Peyer's patch (tissue), 4 donors: ENCODE measurements around the gene NOS1AP.

Source experiments
- POLR2A ChIP-seq, 2 donors: fragments of 450-650 bp; IDR thresholded peaks; one replicate each; pipeline ENCODE4 v1.5.1; 2017; ENCODE audit warnings: antibody characterized with exemption in 2 of 2, mild to moderate bottlenecking in 2 of 2, moderate library complexity in 2 of 2
- TF ChIP-seq, protein P1 (sequence below), 6 experiments: fragments of 450-650 bp in 4 of 6; fragments of 200-600 bp in 2 of 6; sonication (generic) in 1 of 6; IDR thresholded peaks; one replicate each; pipeline ENCODE4 v1.5.1; 2017 to 2019; ENCODE audit warnings: antibody characterized with exemption in 6 of 6, mild to moderate bottlenecking in 3 of 6, moderate library complexity in 1 of 6

DNA sequence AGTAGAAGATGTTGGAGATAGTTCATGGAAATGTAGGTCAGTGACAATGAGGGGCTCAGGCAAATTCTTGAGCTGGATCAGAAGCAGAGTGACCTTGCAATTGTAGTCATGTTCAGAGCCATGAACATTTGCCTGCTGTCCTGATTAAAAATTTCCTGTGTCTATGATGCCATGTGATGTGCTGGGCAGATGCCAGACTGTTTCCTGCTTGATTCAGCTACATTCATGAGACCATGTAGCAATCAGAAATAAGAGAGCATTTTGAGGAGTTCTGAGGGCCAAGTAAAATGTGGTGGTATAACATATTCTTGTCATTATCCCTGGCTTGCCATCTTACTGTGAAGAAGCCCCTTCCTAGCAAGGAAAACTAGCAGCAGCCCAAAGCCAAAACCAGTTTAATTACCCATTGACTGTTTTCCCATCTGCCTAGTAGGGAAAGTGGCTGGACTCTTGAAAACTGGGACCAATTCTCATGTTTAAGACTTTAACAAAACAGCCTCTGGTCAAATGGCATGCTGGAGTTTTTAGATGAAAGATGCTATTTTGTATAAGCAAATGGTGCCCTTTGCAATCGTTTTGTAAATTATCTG is 118.3 kb downstream of the NOS1AP start:
- TF ChIP-seq, protein P1, sequence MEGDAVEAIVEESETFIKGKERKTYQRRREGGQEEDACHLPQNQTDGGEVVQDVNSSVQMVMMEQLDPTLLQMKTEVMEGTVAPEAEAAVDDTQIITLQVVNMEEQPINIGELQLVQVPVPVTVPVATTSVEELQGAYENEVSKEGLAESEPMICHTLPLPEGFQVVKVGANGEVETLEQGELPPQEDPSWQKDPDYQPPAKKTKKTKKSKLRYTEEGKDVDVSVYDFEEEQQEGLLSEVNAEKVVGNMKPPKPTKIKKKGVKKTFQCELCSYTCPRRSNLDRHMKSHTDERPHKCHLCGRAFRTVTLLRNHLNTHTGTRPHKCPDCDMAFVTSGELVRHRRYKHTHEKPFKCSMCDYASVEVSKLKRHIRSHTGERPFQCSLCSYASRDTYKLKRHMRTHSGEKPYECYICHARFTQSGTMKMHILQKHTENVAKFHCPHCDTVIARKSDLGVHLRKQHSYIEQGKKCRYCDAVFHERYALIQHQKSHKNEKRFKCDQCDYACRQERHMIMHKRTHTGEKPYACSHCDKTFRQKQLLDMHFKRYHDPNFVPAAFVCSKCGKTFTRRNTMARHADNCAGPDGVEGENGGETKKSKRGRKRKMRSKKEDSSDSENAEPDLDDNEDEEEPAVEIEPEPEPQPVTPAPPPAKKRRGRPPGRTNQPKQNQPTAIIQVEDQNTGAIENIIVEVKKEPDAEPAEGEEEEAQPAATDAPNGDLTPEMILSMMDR (IDR thresholded peaks at IDR 0.05), result no peak
- TF ChIP-seq POLR2A (IDR thresholded peaks at IDR 0.05), result no peak
